Measurements from ENCODE around the gene ZNF782.
"Not testable (repeated sequence)": the region's sequence is repeated elsewhere in the genome, so short reads cannot be mapped to it uniquely, and the experiment has no call there.

The ZNF782 gene
- total RNA-seq, result 9.7 to 15.8 reads per million in 2 donors

GRCh38 chr9:96853781-96854650 is at the start of gene ZNF782:
TSS of gene ZNF782 (minus strand) at chr9:96854514. CDS start at chr9:96851961, 2,553 bp downstream.
- DNase-seq, result peak; percentile 66 to 92 (median 76)

GRCh38 chr9:96900010-96900409 is 45.7 kb upstream of the ZNF782 start:
- DNase-seq, result not testable (repeated sequence)

- no peak for DNase-seq
Measured at GRCh38 chr9:96892131-96892530, 37.8 kb upstream of the ZNF782 start.

GRCh38 chr9:96888591-96888990 is 34.3 kb upstream of the ZNF782 start:
- DNase-seq, result no peak

- no peak for DNase-seq
Measured at GRCh38 chr9:96885424-96885823, 31.1 kb upstream of the ZNF782 start.

- no peak for DNase-seq
Measured at GRCh38 chr9:96884443-96884842, 30.1 kb upstream of the ZNF782 start.

- DNase-seq, result no peak
Measured at GRCh38 chr9:96883922-96884321, 29.6 kb upstream of the ZNF782 start.

- no peak for DNase-seq
Measured at GRCh38 chr9:96877269-96877668, 23.0 kb upstream of the ZNF782 start.

- peak in 1 of 5 experiments; percentile 86 for DNase-seq
Measured at GRCh38 chr9:96875461-96876142, 21.3 kb upstream of the ZNF782 start.

- peak in 2 of 5 experiments; percentile 79 to 82 for DNase-seq
Measured at GRCh38 chr9:96874947-96875460, 20.7 kb upstream of the ZNF782 start.

- DNase-seq, result no peak
Measured at GRCh38 chr9:96874201-96874785, 20.0 kb upstream of the ZNF782 start.

- DNase-seq, result no peak
Measured at GRCh38 chr9:96871176-96871575, 16.9 kb upstream of the ZNF782 start.

GRCh38 chr9:96868709-96869108 is 14.4 kb upstream of the ZNF782 start:
- no peak for DNase-seq

GRCh38 chr9:96867079-96867804 is 12.9 kb upstream of the ZNF782 start:
- DNase-seq, result no peak

- DNase-seq, result not testable (repeated sequence)
Measured at GRCh38 chr9:96865240-96865639, 10.9 kb upstream of the ZNF782 start.

- DNase-seq, result no peak
Measured at GRCh38 chr9:96859461-96860198, 5.3 kb upstream of the ZNF782 start.

GRCh38 chr9:96858670-96859069 is 4.4 kb upstream of the ZNF782 start:
- DNase-seq, result no peak

GRCh38 chr9:96858018-96858573 is 3.8 kb upstream of the ZNF782 start:
- DNase-seq, result peak in 1 of 5 experiments; percentile 76

GRCh38 chr9:96856363-96857286 is 2.3 kb upstream of the ZNF782 start:
- DNase-seq, result peak; percentile 23 to 75 (median 55)

- no peak for DNase-seq
Measured at GRCh38 chr9:96854651-96855273, 448 bp upstream of the ZNF782 start.

All from T-helper 2 cell (primary cell).